HG02981 (cell line): ENCODE data around the gene GNAQ.
"Not testable (repeated sequence)": the region's sequence is repeated elsewhere in the genome, so short reads cannot be mapped to it uniquely, and the experiment has no call there.

Experiments used
- ATAC-seq: cut with Tn5 transposase; IDR thresholded peaks from one replicate; pipeline ENCODE4 v1.9.1; 2021; ENCODE audit warnings: mild to moderate bottlenecking, moderate library complexity; ENCODE audit not compliant: unreplicated experiment

Gene GNAQ

DNA sequence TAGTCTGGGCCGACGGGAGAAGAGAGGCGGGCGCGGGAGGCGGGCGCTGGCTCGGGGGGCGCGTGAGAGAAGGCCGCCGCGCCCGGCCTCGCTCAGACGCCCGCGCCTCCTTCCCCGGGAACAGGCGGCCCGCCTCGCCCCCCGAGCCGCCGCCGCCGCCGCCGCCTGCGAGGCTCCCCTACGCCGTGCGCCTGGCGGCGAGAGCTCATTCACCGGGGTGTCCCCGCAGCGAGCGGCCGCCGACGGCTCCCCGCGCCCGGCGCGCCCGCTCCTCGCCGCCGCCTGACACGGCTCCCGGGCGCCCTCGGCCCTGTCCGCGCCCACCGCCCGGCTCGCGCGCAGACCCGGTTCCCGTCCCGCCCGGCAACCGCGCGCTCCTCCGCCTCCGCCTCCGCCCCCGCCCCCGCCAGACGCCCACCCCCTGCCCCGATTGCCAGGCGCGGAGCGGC lies at the start of gene GNAQ:
Gene GNAQ, minus strand, starts transcription at position 368 of the 449 bp plus-strand sequence. CDS start 576 bp downstream, outside the sequence.
- no peak for ATAC-seq

DNA sequence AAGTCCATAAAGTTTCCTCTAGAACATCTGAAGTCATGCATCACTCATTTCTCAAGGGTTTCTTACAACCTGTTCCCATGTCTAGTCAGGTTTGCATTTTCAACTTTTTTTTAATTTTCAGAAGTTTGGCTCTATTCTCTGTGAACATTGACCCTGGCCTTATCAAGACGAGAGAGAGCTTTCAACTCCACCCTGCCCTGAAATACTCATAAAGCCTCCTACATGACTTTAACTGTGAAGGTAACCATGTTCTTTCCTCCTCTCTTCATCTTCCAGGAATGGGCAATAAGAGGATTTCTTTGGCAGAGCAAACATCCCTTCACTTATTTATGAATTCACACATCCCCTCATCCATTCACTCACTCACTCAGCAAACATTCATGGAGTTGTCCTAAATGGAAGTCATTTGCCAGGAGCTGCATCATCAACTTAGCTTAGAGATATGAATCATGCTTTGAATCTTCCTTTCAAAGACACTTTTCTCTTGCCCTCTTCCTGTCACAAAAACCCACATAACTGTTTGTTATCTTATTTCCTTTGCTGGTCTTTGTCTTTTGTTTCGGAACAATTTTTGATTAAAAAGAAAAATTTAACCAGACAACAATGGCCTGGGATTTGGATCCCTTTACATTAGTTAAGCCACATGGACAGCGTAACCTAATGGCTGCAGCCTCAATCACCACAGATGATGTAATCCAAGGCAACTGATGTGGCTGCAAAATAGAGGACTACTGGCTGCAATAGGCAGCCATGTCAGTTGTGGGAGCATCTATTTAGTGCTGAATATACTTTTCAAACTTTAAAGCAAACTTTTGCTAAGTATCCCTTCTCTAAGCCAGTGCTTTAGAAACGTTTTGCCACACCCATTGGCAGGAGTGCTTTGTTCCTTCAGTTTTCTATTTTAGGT lies 43.0 kb upstream of the GNAQ start:
- no peak for ATAC-seq

DNA sequence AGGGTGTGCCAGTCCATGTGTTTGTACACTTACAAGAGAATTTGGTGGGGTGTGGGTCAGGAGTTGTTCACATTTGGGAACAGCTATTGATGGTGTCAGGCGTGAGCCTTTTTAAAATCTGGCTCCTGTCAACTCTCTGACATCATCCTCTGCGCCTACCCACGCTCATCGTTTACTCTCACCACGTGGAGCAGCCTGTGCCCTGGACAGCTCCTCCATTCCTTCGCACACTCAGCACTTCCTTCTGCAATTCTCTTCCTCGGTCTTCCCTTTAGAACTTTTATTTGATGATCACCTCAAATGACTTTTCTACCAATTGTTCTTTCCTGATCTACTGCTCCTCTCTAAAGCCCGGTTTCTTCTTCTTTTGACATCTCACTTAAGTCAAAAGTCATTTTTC lies 42.1 kb upstream of the GNAQ start:
- ATAC-seq, result no peak

DNA sequence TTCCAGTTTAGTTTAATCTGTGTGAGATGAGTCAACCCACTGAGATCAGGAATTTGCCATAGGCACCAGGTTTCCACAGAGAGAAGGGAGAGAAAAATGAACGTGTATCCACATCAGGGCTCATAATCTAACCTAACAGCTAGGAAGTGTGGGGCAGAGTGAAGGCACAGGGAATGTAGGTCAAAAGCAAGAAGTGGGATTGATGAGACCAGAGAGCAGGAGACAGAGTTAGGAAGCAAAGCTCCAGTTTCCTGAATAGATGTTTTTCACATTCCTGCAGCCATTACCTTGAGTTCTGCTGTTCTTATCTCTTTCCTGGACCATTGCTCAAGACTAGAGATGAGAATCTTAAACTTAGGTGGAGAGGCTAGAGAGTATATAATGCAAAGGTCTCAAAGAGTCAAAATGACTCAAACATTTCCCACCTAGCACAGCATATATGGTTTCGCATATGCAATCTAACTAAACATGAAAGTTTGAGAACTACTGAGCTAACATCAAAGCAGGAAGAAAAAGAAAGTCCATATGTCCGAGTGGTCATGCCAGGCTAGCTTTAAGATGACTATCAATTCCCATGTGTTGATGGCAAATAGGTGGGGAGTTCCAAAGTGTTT lies 41.1 kb upstream of the GNAQ start:
- no peak for ATAC-seq

DNA sequence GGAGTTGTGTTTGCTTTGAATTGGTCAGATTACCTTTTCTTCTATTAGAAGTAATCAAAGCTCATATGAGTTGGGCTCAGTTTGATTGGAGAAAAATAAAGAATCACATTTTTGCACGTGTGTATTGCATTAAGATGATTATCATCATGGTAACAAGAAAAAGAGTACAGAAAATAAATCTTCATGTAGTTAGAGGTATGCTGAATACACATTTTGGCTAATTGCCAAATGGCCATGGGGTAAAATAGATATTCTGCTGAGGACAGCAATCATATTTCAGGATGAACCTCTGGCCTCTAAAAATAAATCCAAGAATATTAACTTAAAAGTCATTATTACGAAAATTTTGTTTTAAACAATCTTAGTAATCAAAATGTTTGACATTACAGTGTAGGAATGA lies 38.9 kb upstream of the GNAQ start:
- no peak for ATAC-seq

DNA sequence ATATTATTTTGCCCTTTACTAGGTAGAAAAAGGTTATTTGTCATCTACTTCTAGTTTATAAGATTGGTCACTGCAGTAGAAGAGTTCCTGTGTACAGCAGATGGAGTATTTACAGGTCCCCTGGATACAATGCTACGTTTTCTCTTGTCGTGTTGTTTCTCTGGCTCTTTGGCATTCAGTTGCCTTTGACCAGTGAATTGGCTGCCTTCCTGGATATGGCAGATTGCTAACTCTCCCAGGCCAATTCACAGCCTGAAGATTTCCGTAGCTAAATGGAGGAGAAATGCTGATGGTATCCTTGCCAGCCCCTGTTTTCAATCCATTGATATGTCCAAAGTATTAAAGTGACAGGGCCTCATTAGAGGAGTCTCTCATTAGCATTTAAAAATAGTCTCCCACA lies 32.5 kb upstream of the GNAQ start:
- ATAC-seq, result no peak

DNA sequence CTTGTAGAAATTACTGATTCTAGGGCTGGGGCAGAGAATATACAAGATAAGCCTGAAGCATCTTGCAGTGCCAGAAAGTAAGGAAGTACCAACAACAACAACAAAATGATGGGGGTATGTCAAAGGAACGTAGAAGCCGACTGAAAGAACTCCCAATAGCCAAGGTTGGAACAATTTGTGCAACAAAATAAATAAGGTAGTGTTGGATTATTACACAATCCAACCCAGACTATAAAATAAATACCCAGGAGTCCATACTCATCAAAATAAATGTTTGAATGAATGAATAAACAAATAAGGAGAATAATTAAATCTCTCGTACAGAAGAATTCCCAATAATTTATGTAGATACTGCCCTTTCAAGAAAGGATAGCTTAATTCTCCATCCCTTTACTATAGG lies 31.1 kb upstream of the GNAQ start:
- no peak for ATAC-seq

DNA sequence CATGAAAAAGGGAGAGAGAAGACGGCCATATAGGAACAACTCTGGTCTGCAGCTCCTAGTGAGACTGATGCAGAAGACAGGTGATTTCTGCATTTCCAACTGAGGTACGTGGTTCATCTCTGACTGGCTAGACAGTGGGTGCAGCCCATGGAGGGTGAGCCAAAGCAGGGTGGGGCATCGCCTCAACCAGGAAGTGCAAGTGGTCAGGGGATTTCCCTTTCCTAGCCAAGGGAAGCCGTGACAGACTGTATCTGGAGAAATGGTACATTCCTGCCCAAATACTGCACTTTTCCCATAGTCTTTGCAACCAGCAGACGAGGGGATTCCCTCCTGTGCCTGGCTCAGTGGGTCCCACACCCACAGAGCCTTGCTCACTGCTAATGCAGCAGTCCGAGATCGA lies 22.6 kb upstream of the GNAQ start:
- not testable (repeated sequence) for ATAC-seq

DNA sequence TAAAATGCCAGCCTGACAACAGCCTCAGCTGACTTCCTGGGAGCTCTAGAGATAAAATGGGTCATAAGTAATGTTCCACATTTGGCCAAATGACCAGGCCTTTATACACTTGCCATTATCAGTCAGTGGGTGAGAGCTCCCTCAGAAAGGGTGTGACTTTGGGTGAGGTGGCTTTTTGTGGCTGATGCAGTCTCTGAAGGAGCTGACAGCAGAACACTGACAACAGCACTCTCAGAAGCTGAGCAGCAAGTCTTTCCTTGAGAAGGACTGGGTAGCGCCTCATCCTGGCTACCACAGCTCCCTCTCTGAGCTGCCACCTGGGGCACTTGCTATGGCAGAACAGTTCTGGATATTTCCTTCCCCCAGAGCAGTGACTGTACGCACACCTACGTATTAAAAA lies 22.0 kb upstream of the GNAQ start:
- ATAC-seq, result no peak

DNA sequence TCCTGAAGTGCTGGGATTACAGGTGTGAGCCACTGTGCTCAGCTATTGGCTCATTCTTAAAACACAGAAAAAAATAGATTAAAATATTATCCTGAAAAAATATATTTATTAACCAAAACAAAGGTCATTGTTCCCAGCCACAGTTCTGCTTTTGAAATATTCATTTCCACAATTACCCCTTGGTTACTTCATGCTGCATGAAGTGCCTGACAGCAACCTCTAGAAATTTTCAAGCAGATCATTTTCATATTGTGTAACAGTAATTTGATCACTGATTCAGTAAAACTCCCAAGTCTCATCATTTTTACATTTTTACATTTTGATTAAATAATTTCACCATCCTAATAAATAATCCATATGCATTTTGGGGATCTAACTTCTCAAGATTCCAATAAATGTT lies 18.8 kb upstream of the GNAQ start:
- no peak for ATAC-seq

DNA sequence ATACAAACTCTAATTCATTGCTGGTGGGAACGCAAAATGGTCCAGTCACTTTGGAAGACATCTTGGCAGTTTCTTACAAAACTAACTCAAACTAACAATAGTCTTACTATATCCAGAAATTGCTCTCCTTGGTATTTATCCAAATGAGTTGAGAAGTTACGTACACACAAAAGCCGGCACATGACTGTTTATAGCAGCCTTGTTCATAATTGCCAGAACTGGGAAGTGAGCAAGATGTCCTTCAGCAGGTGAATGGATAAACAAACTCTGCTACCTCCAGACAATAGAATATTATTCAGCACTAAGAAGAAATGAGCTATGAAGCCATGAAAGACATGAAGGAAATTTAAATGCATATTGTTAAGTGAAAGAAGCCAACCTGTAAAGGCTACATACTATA lies 17.9 kb upstream of the GNAQ start:
- ATAC-seq, result no peak

DNA sequence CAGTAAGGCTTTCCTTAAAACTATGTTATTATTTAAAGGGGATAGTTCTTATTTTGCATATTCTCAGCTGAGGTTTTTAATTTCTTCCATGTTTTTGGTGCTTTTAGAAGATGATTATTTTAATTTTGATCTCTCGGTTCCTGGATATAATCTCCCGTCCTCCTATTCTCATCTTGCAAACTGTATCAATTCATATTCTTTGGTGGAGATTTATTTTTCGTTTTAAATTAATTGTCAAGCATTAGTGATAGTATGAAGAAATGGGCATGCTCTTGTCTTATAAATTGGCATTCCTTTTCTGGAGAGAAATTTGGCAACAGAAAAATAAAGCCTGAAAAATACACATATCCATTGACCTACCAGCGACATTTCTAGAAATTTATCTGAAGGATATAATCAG lies 15.5 kb upstream of the GNAQ start:
- no peak for ATAC-seq

DNA sequence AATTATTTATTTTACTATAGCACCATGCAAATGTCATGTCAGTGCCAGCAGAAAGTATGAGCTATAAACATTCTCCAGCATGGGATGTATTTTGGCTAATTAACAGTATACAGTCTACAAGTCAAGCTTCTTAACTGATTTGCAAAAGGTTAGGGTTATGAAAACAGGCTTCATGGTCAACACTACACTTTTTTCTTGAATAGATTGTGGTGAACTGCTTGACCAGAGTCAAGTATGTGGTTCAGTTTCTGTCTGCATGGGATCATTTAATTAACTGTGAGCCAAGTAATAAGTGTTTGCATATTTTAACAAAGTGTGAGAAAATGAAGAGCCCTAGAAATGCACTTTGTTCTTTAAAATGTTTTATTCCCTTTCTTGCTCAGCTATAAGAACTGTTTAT lies 14.5 kb upstream of the GNAQ start:
- ATAC-seq, result no peak

DNA sequence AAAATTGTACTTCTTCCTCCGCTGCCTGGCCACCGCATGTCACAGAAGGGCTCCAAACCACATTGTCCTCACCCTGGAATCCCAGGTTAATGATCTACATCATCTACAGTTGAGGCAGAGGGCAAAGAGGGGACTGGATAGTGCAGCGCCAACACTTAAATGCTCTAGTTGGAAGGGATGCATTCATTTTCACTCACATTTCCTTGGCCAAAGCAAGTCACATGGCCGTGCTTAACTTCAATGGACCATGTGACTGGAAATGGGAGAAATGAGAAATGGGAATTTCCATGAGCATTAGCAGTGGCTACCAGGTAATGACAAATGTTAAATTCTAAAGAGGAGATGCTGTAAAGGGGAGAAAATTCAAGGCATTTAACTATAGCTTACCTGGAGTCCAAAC lies 13.3 kb upstream of the GNAQ start:
- ATAC-seq, result no peak

DNA sequence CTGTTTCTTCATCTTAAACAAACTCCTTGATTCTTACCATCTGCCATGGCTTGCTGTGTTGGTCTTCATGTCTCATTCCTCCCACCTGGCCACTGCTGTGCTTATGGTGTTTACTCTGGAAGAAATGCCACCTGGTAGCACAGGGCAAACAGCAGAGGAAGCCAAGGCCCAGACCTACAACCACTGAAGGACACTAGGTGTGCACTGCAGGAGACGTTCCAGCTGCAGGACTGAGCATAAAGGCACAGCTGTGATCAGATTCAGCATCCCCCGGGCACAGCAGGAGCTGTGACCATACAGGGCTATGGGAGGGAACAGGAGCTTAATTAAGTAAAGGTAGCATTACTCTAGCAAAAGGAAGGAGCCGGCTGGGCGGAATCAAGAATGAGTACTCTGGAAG lies 12.6 kb upstream of the GNAQ start:
- ATAC-seq, result no peak

DNA sequence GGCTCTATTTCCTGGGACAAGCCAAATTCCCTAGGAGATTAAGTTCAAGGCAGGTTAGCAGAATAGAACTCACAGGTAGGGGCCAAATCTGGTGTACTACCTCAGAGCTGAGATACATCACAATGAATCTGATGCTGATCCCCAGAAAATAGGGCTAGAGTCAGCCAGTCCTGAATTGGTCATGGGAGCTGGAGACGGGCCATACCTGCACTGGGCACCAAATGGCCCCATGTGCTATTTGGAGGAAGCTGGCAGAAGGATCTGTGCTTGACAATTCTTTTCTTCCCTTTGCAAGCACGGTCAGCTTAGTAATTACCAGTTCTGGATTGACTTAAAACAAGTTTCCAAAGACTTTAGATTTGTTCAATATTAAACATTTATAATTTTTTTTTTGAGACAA lies 10.4 kb upstream of the GNAQ start:
- ATAC-seq, result no peak

DNA sequence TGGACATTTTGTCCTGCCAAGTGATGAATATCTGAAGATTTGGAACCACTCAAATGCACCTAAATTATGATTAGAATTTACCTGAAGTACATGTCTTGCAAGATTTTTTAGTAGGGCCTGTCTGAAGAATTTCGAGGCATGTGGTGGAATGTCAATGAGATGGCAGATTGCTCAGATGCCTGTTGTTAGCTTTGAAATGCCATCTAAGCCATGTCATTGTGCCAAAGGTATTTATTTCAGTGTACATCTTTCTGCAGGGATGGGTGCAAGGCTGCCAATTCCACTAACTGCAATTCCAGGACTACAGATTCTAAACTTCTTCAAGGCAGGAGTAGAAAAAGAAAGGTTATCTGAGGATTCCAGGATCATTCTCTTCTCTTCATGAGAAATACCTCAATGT lies 9.1 kb upstream of the GNAQ start:
- no peak for ATAC-seq

DNA sequence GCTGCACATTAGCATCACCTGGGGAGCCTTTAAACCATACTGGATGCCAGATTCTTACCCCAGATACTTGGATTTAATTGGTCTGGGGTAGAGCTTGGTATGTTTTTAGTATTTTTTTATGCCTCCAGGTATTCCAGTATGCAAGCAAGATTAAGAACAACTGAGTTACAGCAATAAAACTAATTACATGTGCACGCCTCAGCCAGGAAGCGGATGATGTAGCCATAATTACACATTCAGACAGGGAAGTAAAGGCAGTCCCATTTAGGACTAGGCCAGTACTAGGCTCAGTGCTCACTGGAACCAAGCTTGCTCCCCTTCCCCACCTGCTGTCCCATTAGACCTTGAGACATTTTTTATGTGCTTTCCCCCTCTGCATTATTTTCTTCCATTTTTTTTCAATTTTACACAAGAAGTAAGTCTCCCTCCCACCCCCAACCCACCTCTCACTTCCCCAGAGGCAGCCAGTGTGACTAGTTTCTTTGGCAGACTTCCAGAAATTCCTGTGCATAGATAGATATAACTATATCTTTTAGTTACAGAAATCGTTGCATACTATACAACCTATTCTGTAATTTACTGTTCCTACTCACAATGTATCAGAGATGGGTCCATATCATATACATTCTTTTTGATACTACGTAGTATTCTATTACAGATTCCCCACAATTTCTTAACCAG lies 7.1 kb upstream of the GNAQ start:
- ATAC-seq, result no peak

DNA sequence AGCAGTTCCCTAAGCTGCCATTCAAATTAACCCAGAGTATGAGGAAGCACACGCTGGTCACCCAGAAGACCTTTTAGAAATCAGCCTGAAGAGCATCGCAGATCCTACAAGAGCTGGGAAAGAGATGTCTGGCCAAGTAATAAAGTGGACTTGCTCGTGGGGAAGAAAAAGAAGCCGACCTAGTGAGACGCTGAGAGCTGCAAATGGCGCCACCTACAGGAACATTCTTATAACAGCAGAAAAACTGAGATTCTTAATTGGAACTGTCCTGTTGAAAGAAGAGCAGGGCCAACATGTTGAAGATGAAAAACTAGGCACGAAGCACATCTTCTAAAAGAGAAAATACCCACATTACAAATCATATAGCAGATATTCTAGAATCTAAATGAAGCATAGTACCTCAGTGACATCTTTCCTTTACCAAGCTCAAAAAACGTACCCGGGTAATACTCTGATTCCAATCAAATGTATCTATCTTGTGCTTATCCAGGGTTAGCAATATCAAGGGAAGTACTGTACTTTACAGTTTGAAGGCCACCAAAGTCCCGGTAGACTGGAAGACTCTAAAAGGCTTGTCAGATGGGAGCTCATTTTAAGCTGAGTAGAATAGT lies 3.9 kb upstream of the GNAQ start:
- peak; percentile 55 for ATAC-seq

DNA sequence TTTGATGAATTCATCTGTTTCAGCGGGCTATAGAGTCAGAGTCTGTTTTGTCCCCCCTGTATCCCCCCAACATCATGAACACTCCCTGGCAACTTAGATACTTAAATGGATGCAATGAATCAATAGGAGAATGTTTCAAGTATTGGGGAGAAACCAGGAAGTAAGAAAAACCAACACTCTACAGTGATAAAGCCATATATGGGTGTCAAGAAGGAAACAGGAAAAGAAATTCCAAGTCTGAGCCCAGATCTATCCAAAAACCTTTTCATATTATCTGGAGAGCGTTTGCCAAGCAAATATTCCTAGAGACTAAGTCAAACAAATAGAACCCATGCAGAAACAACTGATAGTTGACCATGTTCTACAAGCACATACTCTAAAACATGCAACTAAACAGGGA lies 2.3 kb upstream of the GNAQ start:
- no peak for ATAC-seq

DNA sequence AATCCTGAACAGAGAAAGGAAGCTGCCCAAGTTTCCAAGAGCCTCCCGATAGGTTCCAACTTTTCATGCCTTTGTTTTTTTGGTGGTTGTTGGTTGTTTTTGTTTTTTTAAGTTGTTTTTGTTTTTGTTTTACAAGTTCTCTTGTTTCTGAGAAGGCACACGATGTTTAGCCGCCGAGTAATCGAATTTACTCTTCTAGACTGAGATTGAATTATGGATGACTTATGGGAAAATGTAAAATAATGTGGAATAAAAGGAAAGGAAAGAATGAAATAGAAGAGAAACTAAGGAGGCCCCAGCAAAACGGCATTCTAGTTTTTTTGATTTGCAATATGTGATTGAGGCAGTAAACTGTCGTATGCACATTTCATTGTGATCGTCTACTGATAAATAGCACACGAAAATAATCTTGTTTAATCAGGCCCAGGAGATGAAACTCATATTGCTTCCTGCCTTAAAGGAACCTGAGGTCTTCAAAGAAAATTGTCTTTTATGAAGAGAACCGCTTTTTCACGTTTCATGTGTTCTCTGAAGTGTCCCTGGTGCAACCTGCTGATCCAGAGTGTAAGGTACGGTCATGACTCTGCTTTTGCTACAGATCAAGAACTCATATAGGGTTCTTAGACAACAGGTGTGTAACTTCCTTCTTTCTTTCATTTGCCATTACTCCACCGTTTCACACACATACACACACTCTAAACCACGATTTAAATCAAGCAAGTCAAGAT lies 1.3 kb upstream of the GNAQ start:
- no peak for ATAC-seq
